Common myeloid progenitor, CD34-positive (primary cell): ENCODE measurements around the gene GALNT2.
A peak's percentile ranks its signal among the peaks of the same experiment; 100 is the strongest.

Experiments
- CTCF ChIA-PET: fragments of 350-600 bp; sonication (Branson Sonifier 250); formaldehyde crosslinking; loops from one replicate; lab custom pipeline; 2021; ENCODE audit warnings: antibody characterized with exemption; lab: Charles Lee
- POLR2A ChIA-PET: fragments of 350-600 bp; sonication (Branson Sonifier 250); formaldehyde crosslinking; loops from one replicate; lab custom pipeline; 2021; ENCODE audit warnings: antibody characterized with exemption; lab: Charles Lee
- DNase-seq, 3 donors: peaks; one replicate each; pipeline versions ENCODE4 v3.0.0 to v3.0.0-alpha.2; 2013
- H3K27ac ChIP-seq, 2 experiments: 1 replicate in 1 of 2; 2 replicates in 1 of 2; pipeline ENCODE4 v1.7.0; 2013; ENCODE audit warnings: inconsistent platforms in 2 of 2, low read length in 2 of 2, mild to moderate bottlenecking in 2 of 2, low read depth in 1 of 2, moderate library complexity in 1 of 2; ENCODE audit not compliant: severe bottlenecking in 2 of 2, insufficient read depth in 1 of 2, poor library complexity in 1 of 2
- H3K27me3 ChIP-seq, 5 experiments: replicated peaks in 2 of 5; 1 replicate in 3 of 5; 2 replicates in 2 of 5; pipeline versions ENCODE4 v1.6.1 to v1.7.0; 2013; ENCODE audit warnings: low read length in 4 of 5, mild to moderate bottlenecking in 2 of 5, moderate library complexity in 2 of 5, inconsistent platforms in 1 of 5; ENCODE audit not compliant: insufficient read depth in 5 of 5, control insufficient read depth in 4 of 5
- H3K36me3 ChIP-seq, 4 experiments: 1 replicate in 2 of 4; 2 replicates in 2 of 4; pipeline versions ENCODE4 v1.6.1 to v1.7.0; 2013; ENCODE audit warnings: low read length in 3 of 4, control low read depth in 1 of 4, mild to moderate bottlenecking in 1 of 4; ENCODE audit not compliant: control insufficient read depth in 4 of 4, insufficient read depth in 4 of 4
- H3K4me1 ChIP-seq, 4 experiments: 1 replicate in 3 of 4; 2 replicates in 1 of 4; pipeline versions ENCODE4 v1.6.1 to v1.7.1; 2013; ENCODE audit warnings: low read length in 3 of 4, mild to moderate bottlenecking in 3 of 4, control low read depth in 1 of 4, inconsistent platforms in 1 of 4, moderate library complexity in 1 of 4; ENCODE audit not compliant: control insufficient read depth in 4 of 4, insufficient read depth in 4 of 4; ENCODE audit errors: control extremely low read depth in 1 of 4
- H3K4me3 ChIP-seq, 7 experiments: 1 replicate in 4 of 7; 2 replicates in 3 of 7; pipeline versions ENCODE4 v1.5.1 to v1.7.0; 2013; ENCODE audit warnings: mild to moderate bottlenecking in 7 of 7, low read length in 6 of 7, moderate library complexity in 6 of 7, inconsistent platforms in 2 of 7, low read depth in 2 of 7, control low read depth in 1 of 7; ENCODE audit not compliant: insufficient read depth in 4 of 7, control insufficient read depth in 1 of 7; ENCODE audit errors: extremely low read depth in 1 of 7
- H3K9me3 ChIP-seq, 5 experiments: 1 replicate in 4 of 5; 2 replicates in 1 of 5; pipeline versions ENCODE4 v1.6.1 to v1.7.1; 2013; ENCODE audit warnings: low read length in 4 of 5, mild to moderate bottlenecking in 2 of 5, inconsistent platforms in 1 of 5, low read depth in 1 of 5, moderate library complexity in 1 of 5; ENCODE audit not compliant: control insufficient read depth in 4 of 5, insufficient read depth in 2 of 5; ENCODE audit errors: control extremely low read depth in 1 of 5
- WGBS: methylation state at CpG from one replicate; pipeline ENCODE4 v1.1.5; 2013; ENCODE audit not compliant: insufficient coverage; 5-methylcytosine and 5-hydroxymethylcytosine counted together

The GALNT2 gene

DNA sequence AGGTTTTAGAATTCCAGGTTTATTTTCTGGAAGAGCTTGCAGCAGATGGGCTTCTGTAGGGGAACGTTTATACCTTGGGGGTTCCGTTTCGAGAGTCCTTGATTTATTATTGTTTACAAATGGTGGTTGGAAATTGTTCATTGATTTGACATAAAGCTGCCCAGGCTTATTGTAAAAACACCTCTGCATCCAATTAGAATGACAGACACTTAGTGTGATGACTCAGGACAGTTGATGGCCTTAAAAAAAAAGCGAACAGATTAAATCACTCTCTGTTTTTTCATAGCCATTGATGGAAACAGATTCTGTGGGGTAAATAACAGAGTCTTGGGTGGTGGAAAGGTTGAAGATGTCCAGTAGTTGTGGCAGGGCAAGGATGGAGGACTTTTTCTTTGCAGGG lies 35.4 kb downstream of the GALNT2 start:
- DNase-seq, result no peak
- ChIA-PET POLR2A (interaction anchor here (0.5 kb wide), 1 partner anchor 64 kb away, joined by 4 read pairs; no protein-coding TSS in a partner anchor), CTCF (interaction anchor here (0.9 to 4.8 kb wide), 4 partner anchors 10 to 64 kb away, joined by 3 to 18 read pairs (median 6); no protein-coding TSS in a partner anchor)
- WGBS, result 96% methylated on average over 3 of the region's 4 CpGs
- H3K27me3 ChIP-seq, result no peaks in the 10 kb centered on the region
- H3K36me3 ChIP-seq, result peaks cover 0 to 7% (median 0%) of the 10 kb centered on the region in 4 experiments
- H3K27ac ChIP-seq, result no peak overlapping the region
- H3K4me3 ChIP-seq, result no peak overlapping the region
- peaks cover 5 to 50% (median 36%) of the 10 kb centered on the region in 4 experiments for H3K4me1 ChIP-seq
- H3K9me3 ChIP-seq, result no peaks in the 10 kb centered on the region

DNA sequence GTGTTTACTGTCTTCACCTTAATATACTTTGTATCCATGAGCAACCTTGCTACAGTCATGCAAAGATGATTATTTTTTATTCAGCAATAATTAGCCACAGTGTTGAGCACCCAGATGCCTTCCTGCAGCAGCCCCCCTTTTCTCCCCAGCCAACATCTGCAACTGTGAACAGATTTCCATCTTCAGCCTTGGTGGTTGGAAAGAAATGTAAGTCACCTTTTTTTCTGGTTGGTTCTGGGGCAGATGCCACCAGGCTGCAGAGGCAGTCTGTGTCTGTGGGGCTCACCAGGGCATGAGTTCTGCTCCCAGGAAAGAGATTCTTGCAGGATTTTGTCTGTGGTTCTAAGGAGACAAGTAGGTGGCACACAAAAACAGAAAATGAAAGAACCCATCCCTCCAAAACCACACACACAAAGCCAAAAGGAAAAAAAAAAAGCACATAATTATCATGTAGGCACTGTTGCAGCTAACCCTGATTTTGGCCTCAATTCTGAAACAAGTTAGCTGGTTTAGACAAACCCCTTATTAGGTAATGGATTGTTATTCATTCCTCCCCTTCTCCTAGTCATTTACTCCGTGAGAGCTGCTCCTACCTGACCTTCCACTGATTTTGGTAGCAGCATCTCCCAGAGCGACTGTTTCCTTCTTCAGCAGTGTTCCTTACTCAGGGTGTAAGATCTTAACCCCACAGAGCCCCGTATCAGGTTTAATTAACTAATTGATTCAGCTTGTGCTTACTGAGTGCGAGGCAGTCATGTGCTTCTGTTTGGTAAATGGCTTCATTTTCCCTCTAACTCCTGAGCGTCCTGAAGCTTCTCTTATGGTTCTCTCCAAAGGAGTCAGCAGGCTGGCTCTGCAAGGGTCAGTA lies 36.5 kb downstream of the GALNT2 start:
- H3K4me1 ChIP-seq, result peaks cover 5 to 57% (median 36%) of the 10 kb centered on the region in 4 experiments
- 83% methylated on average over 3 of the region's 5 CpGs for WGBS

DNA sequence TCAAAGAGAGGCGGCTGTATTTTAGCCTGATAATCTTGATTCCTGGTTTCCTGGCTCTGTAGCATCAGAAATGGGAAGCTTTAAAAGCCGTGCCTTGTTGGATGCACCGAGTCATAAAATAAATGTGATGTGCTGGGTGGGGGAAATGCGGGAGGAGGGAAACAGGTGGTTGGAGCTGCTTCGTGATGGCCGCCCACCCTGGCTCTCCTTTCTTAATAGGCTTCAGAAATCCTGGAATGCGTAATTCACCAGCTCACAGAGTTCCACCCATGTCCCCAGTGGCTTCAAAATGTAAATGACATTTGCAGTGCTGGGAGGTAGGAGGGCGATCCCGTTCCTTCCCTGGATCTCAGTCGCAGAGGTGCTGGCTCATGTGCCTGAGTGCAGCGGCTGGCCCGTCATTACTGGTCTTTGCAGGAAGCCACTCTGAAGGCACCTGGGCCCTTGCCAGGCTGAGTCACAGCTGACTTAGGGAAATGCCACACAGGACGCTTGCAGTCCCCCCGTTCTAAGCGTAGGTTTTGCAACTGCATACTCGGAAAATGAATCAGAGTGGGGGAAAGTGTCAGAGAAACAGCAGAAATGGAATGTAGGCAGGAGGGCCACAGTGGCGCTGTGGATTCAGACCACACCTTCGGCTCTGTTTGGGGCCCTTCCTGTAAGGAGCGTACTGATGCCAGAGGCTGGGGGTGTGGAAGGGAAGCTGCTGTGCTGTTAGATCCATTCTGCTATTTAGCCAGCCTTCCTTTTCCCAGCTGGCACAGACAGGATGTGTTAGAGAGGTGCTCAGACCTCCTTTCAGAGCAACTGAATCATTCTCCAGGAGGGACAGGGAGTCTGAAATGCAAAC lies 37.6 kb downstream of the GALNT2 start:
- no peaks in the 10 kb centered on the region for H3K36me3 ChIP-seq
- H3K4me1 ChIP-seq, result peaks cover 5 to 60% (median 36%) of the 10 kb centered on the region in 4 experiments
- WGBS, result 10% methylated on average over 19 of the region's 19 CpGs
- CTCF ChIA-PET, result interaction anchor here (0.7 to 4.8 kb wide), 8 partner anchors 9 to 176 kb away, joined by 3 to 18 read pairs (median 4); no protein-coding TSS in a partner anchor
- no peak overlapping the region for H3K27ac ChIP-seq
- DNase-seq, result peak; percentile 92 to 97 (median 96)
- H3K9me3 ChIP-seq, result no peaks in the 10 kb centered on the region
- POLR2A ChIA-PET, result no interaction called here
- H3K27me3 ChIP-seq, result no peaks in the 10 kb centered on the region
- peak overlapping the region in 5 of 7 experiments; percentile 1 to 59 (median 35) for H3K4me3 ChIP-seq

More for the DNA sequence above, 36.5 kb downstream of the GALNT2 start:
- Histone ChIP-seq H3K4me3 (peak overlapping the region in 1 of 7 experiments; percentile 28), H3K36me3 (peaks cover 0 to 6% (median 0%) of the 10 kb centered on the region in 4 experiments), H3K27me3 (no peaks in the 10 kb centered on the region), H3K9me3 (no peaks in the 10 kb centered on the region), H3K27ac (no peak overlapping the region)
- CTCF ChIA-PET, result interaction anchor here (0.7 to 4.8 kb wide), 7 partner anchors 10 to 199 kb away, joined by 3 to 18 read pairs (median 5); no protein-coding TSS in a partner anchor
- peak in 2 of 3 donors; percentile 53 to 58 for DNase-seq
- POLR2A ChIA-PET, result no interaction called here

DNA sequence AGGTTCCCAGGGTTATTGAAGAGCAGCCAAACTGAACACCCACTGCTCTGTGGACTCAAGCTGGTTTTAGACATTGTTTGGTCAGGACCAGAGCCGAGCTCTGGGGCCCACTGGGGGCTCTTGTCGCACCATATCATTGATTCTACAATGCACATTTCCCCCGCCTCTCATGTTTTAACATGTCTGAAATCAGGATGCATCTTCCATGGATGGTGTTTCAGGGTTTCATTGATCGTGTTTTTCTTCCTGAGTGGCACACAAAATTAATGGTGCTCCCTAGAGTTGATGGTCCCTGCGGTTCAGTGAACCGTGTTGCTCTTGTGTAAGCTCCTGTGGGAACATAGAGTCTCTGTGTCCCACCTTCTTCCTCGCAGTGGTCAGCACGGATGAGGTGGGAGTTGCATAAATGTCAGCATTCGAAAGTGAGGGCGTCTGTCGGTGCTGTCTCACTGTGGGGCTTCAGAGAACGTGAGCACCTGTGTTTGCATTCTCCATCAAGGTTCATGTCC lies 38.3 kb downstream of the GALNT2 start:
- DNase-seq, result no peak
- 87% methylated on average over 10 of the region's 12 CpGs for WGBS
- CTCF ChIA-PET, result interaction anchor here (1.2 to 4.8 kb wide), 5 partner anchors 8 to 175 kb away, joined by 3 to 18 read pairs (median 4); no protein-coding TSS in a partner anchor
- Histone ChIP-seq H3K4me3 (peak overlapping the region in 4 of 7 experiments; percentile 1 to 59 (median 38)), H3K9me3 (no peaks in the 10 kb centered on the region), H3K27ac (no peak overlapping the region), H3K36me3 (no peaks in the 10 kb centered on the region), H3K4me1 (peaks cover 5 to 67% (median 37%) of the 10 kb centered on the region in 4 experiments), H3K27me3 (no peaks in the 10 kb centered on the region)
- POLR2A ChIA-PET, result no interaction called here

DNA sequence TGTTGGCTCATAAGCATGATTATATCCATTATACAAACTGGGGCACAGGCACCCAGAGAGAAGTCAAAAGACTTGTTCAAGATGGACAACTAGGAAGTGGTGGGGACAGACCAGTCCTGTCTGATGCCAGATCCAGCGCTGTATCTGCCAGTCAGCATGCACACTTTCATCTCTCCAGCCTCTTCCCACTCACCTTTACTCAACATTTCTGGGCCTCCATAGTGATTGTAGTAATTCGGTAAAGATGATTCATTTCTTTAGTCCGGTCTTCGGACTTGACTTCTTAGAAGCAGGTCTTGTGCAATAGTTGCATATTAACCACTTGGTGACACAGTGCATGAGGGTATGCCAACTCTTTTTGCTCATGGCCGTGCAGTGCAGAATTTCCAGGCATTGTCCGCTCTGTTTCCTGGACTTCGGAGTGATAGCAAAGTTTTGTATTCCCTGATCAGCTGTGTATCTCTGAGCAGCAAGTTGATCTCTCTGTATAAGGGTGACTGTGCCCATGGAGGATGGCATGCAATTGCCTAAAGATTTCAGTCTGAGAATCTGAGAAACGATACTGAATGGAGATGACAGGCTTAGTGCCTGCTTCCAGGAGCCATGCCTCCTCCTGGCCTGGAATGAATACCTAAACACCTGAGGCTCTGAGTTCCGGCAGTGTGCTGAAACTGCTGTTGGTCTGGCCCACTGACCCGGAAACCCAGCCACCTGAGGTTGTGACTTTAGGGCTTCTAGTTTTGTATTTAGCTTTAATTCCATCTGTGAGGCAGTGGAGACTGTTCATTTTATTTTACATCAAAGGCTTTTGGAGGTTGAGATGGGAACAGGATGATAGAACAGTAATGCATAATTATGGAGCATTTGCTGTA lies 39.0 kb downstream of the GALNT2 start:
- H3K27me3 ChIP-seq, result no peaks in the 10 kb centered on the region
- CTCF ChIA-PET, result interaction anchor here (1.2 kb wide), 2 partner anchors 17 to 60 kb away, joined by 4 read pairs; no protein-coding TSS in a partner anchor
- no peak overlapping the region for H3K4me3 ChIP-seq
- H3K4me1 ChIP-seq, result peaks cover 5 to 74% (median 37%) of the 10 kb centered on the region in 4 experiments
- H3K9me3 ChIP-seq, result no peaks in the 10 kb centered on the region
- POLR2A ChIA-PET, result interaction anchor here (0.6 kb wide), 1 partner anchor 180 kb away, joined by 3 read pairs; no protein-coding TSS in a partner anchor
- no peak for DNase-seq
- H3K36me3 ChIP-seq, result peaks cover 0 to 2% (median 0%) of the 10 kb centered on the region in 4 experiments
- H3K27ac ChIP-seq, result no peak overlapping the region
- WGBS, result 92% methylated on average over 9 of the region's 10 CpGs

DNA sequence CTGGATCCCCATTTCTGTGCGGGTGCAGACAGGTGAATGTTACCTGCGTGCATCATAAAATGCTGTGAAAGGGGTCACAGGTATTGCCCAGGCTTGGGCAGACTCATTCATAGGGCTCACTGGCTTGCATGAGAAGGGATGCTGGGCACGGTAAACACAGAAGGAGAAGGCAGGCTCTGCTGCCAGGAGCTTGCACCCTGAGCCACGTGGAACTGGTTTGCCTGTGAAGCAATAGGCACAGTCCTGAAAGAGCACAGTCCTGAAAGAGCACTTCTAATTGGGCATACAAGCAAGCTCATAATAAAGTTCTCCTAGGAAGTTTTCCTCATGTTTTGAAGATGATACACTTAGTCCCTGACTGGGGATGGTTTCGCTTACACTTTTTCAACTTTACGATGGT lies 40.9 kb downstream of the GALNT2 start:
- no peaks in the 10 kb centered on the region for H3K9me3 ChIP-seq
- ChIA-PET CTCF (interaction anchor here (0.7 to 0.9 kb wide), 3 partner anchors 21 to 447 kb away, joined by 3 read pairs; no protein-coding TSS in a partner anchor), POLR2A (no interaction called here)
- no peak for DNase-seq
- WGBS, result 98% methylated on average over 4 of the region's 6 CpGs
- peaks cover 5 to 89% (median 45%) of the 10 kb centered on the region in 4 experiments for H3K4me1 ChIP-seq
- no peaks in the 10 kb centered on the region for H3K27me3 ChIP-seq
- peaks cover 0 to 3% (median 0%) of the 10 kb centered on the region in 4 experiments for H3K36me3 ChIP-seq
- no peak overlapping the region for H3K27ac ChIP-seq
- no peak overlapping the region for H3K4me3 ChIP-seq
